GM18873 (cell line): ENCODE measurements around the gene TMEM139.
"Not testable (repeated sequence)": the region's sequence is repeated elsewhere in the genome, so short reads cannot be mapped to it uniquely, and the experiment has no call there.

Source experiments
- ATAC-seq: cut with Tn5 transposase; IDR thresholded peaks from one replicate; pipeline ENCODE4 v1.9.1; 2021; ENCODE audit warnings: mild to moderate bottlenecking, moderate library complexity, moderate number of reproducible peaks; ENCODE audit not compliant: unreplicated experiment, low FRiP score

TMEM139 gene

DNA sequence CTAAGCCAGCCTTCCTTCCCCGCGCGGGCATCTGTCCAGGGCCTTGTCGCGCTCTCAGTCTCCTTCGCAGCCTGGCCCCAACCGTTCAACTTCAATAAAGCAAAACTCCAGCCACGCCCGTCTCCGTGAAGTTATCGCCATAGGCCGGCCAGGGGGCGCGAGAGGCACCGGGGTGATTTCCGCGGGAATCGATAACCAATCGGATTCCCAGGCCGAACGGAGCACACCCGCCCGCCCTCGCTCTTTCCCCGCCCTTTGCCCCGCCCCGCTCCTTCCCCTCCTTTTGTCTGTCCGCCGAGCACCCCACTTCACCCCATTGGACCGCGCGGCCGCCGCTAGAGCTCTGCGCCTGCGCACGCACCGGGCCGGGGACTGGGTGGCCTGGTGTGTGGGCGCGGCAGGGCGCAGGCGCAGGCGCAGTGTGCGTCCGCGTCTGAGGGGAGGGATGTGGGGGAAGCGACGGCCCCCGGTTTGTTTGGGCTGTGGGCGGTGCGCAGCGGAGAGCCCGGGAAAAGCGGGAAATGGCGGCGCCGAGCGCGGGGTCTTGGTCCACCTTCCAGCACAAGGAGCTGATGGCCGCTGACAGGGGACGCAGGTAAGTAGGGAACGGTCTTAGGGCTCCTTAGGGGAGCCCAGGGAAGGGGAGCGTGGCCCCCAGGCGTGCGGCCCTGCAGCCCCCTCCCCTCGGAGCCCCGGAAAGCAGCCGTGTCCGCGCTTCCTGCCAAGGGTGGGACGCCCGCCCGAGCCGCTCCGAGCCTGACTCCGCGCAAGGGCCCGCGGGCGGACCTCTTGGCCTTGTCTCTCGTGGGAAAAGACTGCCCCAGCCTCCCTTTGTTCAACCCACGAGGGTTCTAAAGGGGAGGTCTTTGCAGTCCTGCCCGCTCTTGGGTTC lies 3.4 kb downstream of the TMEM139 start, which contains the start of gene CASP2:
Gene CASP2, plus strand, starts transcription at position 417 of the 892 bp plus-strand sequence. Its CDS starts 105 bp downstream, at position 522.
- ATAC-seq: peak; percentile 80

DNA sequence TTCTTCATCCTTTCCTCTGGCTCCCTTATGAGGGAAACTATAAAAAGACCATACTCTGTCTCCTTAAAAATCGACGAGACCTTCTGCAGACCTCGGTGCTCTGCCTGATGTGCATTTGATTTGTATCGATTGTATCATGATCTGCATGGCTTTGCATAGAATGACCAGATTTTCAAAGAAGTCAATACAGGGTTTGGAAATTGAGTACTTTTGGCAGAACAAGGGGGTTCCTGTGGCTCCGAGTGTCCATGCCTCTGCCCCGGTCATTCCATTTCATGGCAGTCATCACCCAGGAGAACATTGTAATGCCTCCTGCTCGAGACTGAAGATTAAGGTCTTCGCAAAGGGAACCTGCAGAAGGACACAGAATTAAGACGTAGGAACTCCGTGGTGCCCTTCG lies 4.1 kb downstream of the TMEM139 start:
- no peak for ATAC-seq

DNA sequence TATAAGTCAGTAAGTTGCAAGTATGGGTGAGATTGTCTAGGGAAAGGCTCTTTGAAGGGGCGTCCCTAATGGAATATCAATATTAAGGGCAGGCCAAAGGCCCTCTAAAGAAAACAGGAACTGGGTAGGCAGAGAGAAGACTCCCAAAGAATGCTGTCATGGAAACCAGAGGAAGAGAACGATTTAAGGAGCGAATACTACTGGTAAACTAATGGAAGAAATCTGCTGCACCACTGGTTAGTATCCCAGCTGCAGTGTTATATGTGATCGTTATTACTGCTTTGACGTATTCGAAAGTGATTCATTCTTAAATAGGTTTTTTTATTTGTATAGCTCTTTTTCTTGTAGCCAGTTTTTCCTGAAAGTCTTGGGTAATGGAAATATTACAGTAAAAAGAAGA lies 4.7 kb downstream of the TMEM139 start:
- no peak for ATAC-seq

DNA sequence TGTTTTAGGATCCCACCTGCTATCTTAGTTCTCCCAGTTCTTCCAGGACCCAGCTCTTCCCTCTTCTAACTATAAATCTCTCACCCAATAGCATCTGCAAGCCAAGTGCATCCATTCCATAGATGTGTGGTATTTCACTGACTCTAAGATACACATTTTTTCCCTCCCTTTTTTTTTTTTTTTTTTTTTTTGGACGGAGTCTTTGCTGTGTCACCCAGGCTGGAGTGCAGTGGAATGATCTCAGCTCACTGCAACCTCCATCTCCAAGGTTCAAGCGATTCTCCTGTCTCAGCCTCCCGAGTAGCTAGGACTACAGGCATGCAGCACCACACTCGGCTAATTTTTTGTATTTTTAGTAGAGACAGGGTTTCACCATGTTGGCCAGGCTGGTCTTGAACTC lies 5.1 kb downstream of the TMEM139 start:
- not testable (repeated sequence) for ATAC-seq

DNA sequence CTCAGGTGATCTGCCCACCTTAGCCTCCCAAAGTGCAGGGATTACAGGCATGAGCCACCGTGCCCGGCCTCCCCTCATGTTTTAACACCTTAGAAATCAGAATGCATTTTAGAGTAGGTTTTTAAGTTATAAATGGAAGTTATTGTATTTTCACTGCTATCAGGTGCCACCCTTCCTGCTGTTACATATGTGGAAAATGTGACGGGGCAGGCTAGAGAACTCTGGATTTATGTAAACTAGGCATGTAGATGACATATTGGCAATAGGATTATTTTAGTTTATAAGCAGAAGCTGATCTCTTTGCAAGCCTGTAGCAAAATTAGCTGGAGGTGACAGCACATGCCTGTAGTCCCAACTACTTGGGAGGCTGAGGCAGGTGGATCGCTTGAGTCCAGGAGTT lies 5.5 kb downstream of the TMEM139 start:
- ATAC-seq: no peak

DNA sequence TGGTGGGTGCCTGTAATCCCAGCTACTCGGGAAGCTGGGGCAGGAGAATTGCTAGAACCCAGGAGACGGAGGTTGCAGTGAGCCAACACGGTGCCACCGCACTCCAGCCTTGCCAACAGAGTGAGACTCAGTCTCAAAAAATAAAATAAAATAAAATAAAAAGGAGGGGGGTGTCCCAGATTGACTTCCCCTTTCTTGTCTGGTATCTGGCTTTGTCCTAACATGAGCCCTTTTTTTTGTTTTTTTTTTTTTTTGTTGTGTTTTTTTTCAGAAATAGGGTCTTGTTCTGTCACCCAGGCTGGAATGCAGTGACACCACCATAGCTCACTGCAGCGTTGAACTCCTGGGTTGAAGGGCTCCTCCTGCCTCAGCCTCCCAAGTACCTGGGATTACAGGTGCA lies 8.1 kb downstream of the TMEM139 start:
- ATAC-seq: no peak

DNA sequence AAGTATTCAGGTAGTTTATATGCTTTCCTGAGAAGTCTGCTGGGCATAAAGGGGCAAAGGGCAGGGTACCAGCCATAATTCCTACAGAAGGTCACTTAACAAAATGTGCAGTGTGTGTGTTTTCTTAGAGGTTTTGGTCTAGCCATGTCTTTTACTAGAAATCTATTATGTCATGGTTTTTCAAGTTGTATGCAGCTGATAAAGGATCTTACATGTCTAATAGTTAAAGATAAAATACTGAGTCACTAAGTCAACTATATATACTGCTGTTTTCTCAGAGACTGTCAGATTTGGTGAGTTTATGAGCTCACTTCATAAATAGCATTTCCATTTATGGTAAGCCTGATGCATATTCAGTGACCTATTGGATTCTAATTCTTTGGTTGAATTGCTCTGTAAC lies 11.1 kb downstream of the TMEM139 start:
- no peak for ATAC-seq

DNA sequence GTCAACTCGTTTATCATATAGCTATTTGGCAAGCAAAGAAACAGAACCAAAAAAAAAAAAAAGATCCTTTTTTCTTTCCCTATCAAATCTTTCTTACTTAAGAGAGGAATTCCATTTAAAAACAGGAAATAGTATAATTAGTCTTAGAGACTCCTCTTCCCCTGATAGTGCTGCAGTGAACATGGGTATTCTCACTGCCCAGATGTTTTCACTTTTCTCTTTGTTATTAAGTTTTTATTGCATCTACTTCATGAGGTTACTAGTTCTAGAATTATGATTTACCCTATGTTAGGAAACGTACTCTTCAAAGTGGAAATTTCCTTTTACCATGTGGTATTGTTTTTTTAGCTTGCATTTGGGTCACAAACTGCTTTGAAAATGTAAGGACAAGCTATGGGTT lies 11.9 kb downstream of the TMEM139 start:
- ATAC-seq: no peak

DNA sequence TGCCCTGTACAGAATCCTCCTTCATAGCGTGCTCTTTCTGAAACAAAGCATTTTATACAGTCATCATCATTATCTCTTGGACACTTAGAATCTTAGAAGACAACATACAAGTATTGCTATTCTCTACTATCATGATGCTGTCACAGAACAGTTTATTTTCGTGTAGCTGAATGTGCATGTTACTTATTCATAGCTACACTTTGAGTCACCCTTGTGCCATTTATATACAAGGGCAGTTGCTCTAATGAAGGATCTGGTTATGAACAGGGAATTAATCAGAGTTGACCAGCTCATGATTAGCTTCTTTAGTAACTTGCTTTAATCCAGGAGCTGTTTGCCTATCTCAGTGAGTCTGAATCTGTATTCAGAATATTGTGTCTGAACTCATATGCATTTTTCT lies 14.6 kb downstream of the TMEM139 start:
- no peak for ATAC-seq

DNA sequence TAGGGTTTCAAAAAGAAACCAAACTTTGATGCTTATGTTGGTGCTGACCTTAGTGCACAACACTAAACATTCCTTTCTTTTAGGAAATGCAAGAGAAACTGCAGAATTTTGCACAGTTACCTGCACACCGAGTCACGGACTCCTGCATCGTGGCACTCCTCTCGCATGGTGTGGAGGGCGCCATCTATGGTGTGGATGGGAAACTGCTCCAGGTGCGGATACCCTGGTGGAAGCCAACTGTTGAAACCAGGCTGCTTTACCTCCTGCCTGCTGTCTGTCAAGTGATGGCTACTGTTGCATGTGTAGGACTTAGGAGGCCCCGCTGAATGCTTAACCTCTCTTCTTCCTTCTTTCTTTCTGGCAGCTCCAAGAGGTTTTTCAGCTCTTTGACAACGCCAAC lies 15.1 kb downstream of the TMEM139 start:
- no peak for ATAC-seq

DNA sequence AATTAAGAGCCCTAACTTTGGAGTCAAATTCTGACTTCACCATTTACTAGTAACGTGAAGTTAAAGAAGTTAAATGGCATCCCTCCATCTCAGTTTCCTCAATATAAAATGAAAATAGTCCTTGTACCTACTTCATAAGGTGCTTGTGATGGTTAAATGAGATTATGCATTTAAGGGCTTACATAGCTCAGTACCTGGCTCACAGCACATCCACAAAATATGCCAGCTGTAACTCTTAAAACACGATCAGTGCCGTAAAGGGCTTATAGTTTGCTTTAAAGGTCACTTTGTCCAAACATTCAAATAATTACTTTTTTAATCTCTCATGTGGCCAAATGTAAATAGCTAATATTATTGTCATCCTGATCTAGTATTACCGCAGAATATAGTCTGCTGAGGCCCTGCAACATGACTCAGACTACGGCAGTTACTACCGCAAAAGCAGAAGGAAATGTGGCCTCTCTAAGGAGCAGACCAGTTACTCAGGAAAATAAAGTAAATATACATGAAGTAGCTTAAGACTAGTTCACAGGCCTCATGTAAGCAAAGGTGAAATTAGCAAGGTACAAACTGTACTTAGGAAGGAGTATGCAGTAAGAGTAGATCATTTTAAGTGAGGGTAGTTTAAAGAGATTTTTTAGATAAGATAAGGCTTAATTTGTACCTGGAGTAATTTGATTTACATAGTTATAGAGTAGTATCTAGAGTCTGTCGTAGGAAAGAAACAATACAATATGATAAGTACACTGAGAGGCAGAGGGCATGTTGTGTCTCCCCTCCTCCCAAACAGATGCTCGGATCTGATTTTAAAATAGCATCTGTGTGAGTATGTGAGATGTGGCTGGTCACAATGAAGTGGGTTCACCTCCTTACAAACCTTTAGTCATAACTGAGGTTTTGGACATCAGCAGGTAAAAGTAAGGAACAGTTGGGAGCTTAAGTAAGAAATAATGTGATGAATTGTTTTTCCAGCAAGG lies 16.5 kb downstream of the TMEM139 start:
- no peak for ATAC-seq

DNA sequence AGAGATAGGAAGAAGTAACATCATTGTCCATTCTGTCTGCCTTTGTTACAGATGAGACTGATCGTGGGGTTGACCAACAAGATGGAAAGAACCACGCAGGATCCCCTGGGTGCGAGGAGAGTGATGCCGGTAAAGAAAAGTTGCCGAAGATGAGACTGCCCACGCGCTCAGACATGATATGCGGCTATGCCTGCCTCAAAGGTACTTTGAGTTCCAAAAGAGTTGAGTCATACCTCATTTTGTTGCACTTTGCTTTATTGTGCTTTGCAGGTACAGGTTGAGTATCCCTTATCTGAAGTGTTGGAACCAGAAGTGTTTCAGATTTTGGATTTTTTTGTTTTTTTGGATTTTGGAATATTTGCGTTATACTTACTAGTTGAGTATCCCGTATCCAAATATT lies 19.0 kb downstream of the TMEM139 start:
- ATAC-seq: no peak

DNA sequence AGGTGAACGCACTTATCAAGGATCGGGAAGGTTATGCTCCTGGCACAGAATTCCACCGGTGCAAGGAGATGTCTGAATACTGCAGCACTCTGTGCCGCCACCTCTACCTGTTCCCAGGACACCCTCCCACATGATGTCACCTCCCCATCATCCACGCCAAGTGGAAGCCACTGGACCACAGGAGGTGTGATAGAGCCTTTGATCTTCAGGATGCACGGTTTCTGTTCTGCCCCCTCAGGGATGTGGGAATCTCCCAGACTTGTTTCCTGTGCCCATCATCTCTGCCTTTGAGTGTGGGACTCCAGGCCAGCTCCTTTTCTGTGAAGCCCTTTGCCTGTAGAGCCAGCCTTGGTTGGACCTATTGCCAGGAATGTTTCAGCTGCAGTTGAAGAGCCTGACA lies 20.2 kb downstream of the TMEM139 start:
- ATAC-seq: no peak

DNA sequence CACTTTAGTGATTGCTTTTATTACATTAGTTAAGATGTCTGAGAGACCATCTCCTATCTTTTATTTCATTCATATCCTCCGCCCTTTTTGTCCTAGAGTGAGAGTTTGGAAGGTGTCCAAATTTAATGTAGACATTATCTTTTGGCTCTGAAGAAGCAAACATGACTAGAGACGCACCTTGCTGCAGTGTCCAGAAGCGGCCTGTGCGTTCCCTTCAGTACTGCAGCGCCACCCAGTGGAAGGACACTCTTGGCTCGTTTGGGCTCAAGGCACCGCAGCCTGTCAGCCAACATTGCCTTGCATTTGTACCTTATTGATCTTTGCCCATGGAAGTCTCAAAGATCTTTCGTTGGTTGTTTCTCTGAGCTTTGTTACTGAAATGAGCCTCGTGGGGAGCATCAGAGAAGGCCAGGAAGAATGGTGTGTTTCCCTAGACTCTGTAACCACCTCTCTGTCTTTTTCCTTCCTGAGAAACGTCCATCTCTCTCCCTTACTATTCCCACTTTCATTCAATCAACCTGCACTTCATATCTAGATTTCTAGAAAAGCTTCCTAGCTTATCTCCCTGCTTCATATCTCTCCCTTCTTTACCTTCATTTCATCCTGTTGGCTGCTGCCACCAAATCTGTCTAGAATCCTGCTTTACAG lies 20.8 kb downstream of the TMEM139 start:
- ATAC-seq: no peak

DNA sequence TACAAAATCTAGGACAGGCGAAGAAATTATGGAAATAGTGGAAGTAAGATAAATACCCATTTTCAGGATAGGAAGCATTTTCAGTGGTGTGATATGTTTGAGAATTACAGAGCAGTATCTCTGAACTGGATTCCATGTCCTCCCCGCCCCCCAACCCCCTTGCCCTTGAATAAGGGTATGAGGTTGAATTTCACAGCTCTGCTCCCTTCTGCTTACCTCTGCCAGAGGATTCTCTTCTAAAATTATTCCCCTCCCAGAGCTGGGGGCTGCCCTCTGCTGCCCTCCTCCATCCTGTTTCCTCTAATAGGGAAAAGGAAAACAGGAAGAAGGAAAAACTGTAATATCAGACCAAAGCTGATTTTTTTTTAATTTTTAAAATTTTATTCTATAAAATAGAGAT lies 23.9 kb downstream of the TMEM139 start:
- ATAC-seq: no peak

DNA sequence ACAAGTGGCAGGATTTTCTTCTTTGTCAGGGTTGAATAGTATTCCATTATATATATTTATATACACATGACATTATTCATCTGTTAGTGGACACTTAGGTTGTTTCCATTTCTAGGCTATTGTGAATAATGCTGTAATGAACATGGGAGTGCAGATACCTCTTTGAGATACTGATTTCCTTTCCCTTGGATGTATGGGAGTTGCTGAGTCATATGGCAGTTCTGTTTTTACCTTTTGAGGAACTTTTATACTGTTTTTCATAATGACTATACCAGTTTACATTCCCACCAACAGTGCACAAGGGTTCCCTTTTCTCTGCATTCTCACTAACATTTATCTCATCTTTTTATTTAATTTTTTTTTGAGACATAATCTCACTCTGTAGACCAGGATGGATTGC lies 29.4 kb downstream of the TMEM139 start:
- ATAC-seq: no peak

DNA sequence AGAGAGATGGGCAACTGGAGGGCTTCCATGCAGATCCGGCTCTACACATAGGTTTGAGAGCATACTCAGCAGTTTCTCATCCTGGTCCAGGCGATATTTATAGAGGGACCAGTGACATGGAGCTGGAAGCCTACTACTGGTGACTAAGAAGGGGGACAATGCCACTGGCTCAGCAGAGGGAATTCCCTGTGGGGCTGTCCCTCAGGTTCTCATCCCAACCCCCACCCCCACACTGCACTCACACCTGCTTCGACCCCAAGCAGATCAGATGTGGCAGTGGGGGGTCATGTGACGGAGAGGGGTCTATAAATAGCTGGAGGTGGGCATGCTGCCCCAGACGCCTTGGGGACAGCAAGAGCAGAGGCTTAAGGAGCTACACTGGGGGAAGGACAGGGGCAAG lies 31.0 kb downstream of the TMEM139 start, which contains the start of gene CLCN1:
Gene CLCN1, plus strand, starts transcription at position 336 of the 400 bp plus-strand sequence. CDS start 102 bp downstream, outside the sequence.
- ATAC-seq: no peak

DNA sequence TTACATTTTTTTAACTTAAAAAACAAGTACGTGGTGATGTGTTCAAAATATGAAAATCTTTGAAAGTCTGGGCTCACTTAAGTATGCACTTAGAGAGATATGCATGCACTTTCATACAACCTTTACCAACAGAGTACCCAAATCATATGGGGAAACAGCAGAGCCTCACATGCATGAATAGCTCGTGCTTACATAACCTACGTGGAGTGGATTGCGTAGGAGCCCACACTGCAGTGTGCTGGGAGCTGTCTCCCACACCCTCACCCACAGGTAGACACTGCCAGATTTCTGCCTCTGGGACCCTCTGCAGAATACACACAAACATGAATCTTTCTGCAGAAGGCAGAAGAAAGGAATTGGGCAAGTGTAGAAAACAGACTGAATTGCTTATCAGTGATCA lies 31.7 kb downstream of the TMEM139 start:
- no peak for ATAC-seq

DNA sequence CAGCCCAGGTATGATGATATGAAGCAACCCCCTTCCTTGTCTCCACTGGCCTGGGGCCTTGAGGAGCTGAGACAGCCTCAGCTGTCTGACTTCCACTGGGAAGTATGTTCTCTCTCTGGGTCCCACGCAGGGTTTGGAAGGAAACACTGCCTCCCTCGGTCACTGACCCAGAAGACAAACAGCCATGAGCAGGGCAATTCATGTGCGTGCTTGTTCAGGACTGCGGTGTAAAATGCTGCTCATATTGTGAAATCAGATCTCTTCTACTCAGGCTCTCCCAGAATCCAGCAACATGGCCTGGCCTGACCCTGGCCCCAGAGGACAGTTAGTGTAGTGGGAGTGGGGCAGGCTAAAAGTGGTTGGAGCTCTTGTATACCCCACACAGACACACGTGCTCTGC lies 33.9 kb downstream of the TMEM139 start:
- no peak for ATAC-seq

DNA sequence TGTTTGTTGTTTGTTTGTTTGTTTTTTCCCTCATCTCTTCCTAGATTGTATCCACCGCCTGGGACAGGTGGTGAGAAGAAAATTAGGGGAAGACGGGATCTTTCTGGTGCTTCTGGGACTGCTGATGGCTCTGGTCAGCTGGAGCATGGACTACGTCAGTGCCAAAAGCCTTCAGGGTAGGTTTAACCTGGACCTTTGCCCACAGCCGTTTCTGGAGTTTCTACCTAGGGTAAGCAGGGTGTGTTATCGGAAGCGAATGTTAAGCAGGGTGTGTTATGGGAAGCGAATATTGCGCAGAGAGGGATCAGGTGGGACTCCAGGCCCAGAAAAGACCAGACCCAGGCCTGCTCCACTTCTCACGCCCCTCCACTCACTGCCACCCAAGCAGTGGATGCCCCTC lies 35.9 kb downstream of the TMEM139 start:
- no peak for ATAC-seq

DNA sequence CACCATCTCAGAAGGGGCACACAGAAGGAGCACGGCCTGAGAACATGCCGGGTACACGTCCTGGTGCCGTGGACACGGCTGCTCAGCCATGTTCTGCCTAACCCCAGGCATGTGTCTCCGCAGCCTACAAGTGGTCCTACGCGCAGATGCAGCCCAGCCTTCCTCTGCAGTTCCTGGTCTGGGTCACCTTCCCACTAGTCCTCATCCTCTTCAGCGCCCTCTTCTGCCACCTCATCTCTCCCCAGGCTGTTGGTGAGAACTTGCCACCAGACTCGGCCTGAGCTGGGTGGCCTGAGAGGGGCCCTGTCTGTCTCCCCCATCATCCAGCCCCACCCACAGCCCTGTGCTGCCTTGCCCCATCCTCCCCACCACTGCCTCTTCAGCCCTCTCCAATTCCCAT lies 36.5 kb downstream of the TMEM139 start:
- ATAC-seq: no peak
